ENCODE results near the gene PSTPIP2. TPM values are rescaled to one million over a fixed set of nuclear protein-coding genes. Genes with fewer than 3 reads are reported as not detected.

The PSTPIP2 gene
- total and polyA plus RNA-seq, 2 of the 13 experiments (the other 11 are each of a cell fraction or from before 2014, with no cell fraction given): 0.25 to 0.27 TPM

GRCh38 chr18:46051731-46052461 is 20.2 kb downstream of the PSTPIP2 start (continued):
- TF ChIP-seq POGK (CRISPR knock-in tag; conservative IDR thresholded peaks at IDR 0.05) (no peak), MEIS2 (CRISPR knock-in tag; IDR thresholded peaks at IDR 0.05) (peak; percentile 67; the same call in 1 of the 2 replicates), CBFB (CRISPR knock-in tag; IDR thresholded peaks at IDR 0.05) (peak; percentile 98), GABPA (IDR thresholded peaks at IDR 0.05; ENCODE audit: low read depth, low read length) (no peak), GABPA (CRISPR knock-in tag; IDR thresholded peaks at IDR 0.05; ENCODE audit: low read depth) (no peak; the same call in 1 of the 2 replicates), SIX4 (CRISPR knock-in tag; IDR thresholded peaks at IDR 0.05) (0 out of 2 replicates have a peak, but pooled peaks have one; percentile 30), ZNF343 (CRISPR knock-in tag; IDR thresholded peaks at IDR 0.05) (no peak), HHEX (CRISPR knock-in tag; IDR thresholded peaks at IDR 0.05) (peak; percentile 95), ZNF501 (CRISPR knock-in tag; IDR thresholded peaks at IDR 0.05) (no peak), TOE1 (CRISPR knock-in tag; IDR thresholded peaks at IDR 0.05) (no peak), AGO1 (IDR thresholded peaks at IDR 0.05; ENCODE audit: low read depth, low read length, poor library complexity, severe bottlenecking) (no peak), ZIK1 (CRISPR knock-in tag; IDR thresholded peaks at IDR 0.05; ENCODE audit: borderline replicate concordance, low read depth) (no peak), FOXP1 (IDR thresholded peaks at IDR 0.05) (peak; percentile 72), FOXP1 (CRISPR knock-in tag; IDR thresholded peaks at IDR 0.05) (peak; percentile 80; the same call in 1 of the 2 replicates), HIC2 (CRISPR knock-in tag; IDR thresholded peaks at IDR 0.05; ENCODE audit: low read depth) (no peak), ATRX (CRISPR knock-in tag; IDR thresholded peaks at IDR 0.05; ENCODE audit: borderline replicate concordance) (no peak), ZNF660 (CRISPR knock-in tag; IDR thresholded peaks at IDR 0.05; ENCODE audit: borderline replicate concordance, low read depth) (no peak), ZNF678 (CRISPR knock-in tag; IDR thresholded peaks at IDR 0.05) (no peak), ZNF790 (CRISPR knock-in tag; IDR thresholded peaks at IDR 0.05; ENCODE audit: borderline replicate concordance) (no peak), ZNF503 (CRISPR knock-in tag; IDR thresholded peaks at IDR 0.05) (peak; percentile 91), RXRA (CRISPR knock-in tag; IDR thresholded peaks at IDR 0.05) (peak; percentile 92; the same call in 1 of the 2 replicates), ZNF263 (CRISPR knock-in tag; IDR thresholded peaks at IDR 0.05) (no peak), MYNN (CRISPR knock-in tag; IDR thresholded peaks at IDR 0.05; ENCODE audit: low read depth) (no peak), ZNF512 (CRISPR knock-in tag; IDR thresholded peaks at IDR 0.05) (no peak), FOXA3 (CRISPR knock-in tag; IDR thresholded peaks at IDR 0.05) (peak; percentile 79)

Data from HepG2 (cell line).